SU-DHL-6 (cell line): Measurements from ENCODE around the gene SSR3.

Experiments
- CTCF ChIP-seq: fragments of 200-600 bp; sonication (generic); IDR thresholded peaks from one replicate; pipeline ENCODE4 v1.5.1; 2017; ENCODE audit warnings: antibody characterized with exemption, mild to moderate bottlenecking, low read length, moderate library complexity; ENCODE audit not compliant: insufficient read depth, poor library complexity, severe bottlenecking
- EZH2phosphoT487 ChIP-seq: fragments of 200-600 bp; sonication (generic), shearing (Covaris generic); conservative IDR thresholded peaks from 2 replicates; pipeline ENCODE4 v1.6.1; 2018; ENCODE audit warnings: mild to moderate bottlenecking, antibody characterized with exemption, low read length, moderate library complexity, mixed read lengths

- TF ChIP-seq CTCF (no peak), EZH2phosphoT487 (no peak)
Measured at GRCh38 chr3:156522673-156523072, 32.2 kb downstream of the SSR3 start.
